ENCODE measurements around the gene CCDC78.
A peak's percentile ranks its signal among the peaks of the same experiment; 100 is the strongest.

- TF ChIP-seq CTCF (conservative IDR thresholded peaks at IDR 0.05; ENCODE audit: low read depth in 2 of 2), result peak in 1 of 2 experiments; percentile 35; a peak in 2 of 4 replicates
- no peak for TF ChIP-seq CREB1 (CRISPR knock-in tag; IDR thresholded peaks at IDR 0.05; ENCODE audit: low read depth)
- TF ChIP-seq POLR2AphosphoS5 (IDR thresholded peaks at IDR 0.05; ENCODE audit: low read depth), result no peak
- no peak for TF ChIP-seq EZH2phosphoT487 (IDR thresholded peaks at IDR 0.05; ENCODE audit: unreplicated experiment)
- TF ChIP-seq EZH2 (IDR thresholded peaks at IDR 0.05; ENCODE audit: low read depth, unreplicated experiment), result no peak
- no peak for TF ChIP-seq STAT1 (IDR thresholded peaks at IDR 0.05; ENCODE audit: unreplicated experiment)
- TF ChIP-seq REST (IDR thresholded peaks at IDR 0.05; ENCODE audit: unreplicated experiment), result no peak
- TF ChIP-seq JUNB (IDR thresholded peaks at IDR 0.05; ENCODE audit: unreplicated experiment), result no peak
- no peak for TF ChIP-seq ZNF331 (CRISPR knock-in tag; IDR thresholded peaks at IDR 0.05; ENCODE audit: low read depth)
- TF ChIP-seq ETS1 (IDR thresholded peaks at IDR 0.05), result no peak; the same call in 1 of the 2 replicates
Observed at GRCh38 chr16:720447-720989, 5.7 kb downstream of the CCDC78 start.

All from GM23338 (cell line).